ENCODE results near the gene RNF138. TPM values are rescaled to one million over a fixed set of nuclear protein-coding genes. Genes with fewer than 3 reads are reported as not detected.

Gene RNF138
- polyA plus RNA-seq, 1 donor (not counting 4 experiments of a cell fraction or from before 2014, with no cell fraction given) = 18.0 TPM

DNA sequence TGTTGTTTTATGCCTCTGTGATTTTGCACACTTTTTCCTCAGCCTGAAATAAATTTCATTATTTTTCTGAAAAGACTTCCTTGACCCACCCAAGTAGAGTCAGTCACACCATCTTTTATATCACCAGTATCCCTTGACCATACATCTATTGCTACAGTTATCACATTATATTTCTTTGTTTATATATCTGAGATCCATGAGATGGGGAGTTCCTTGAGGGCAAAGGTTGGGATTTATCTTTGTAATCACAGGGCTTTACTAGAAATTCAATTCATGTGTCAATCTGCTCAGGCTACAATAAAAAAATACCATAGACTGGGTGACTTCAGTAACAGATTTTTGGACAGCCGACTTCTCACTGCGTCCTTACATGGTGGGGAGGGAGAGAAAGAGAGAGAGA, 12.8 kb upstream of the RNF138 start:
- H3K4me1 ChIP-seq (ENCODE audit: control insufficient read depth, extremely low read depth, insufficient read depth, low read length) = no peaks in the 10 kb centered on the region
- no peak for TF ChIP-seq EZH2 (IDR thresholded peaks at IDR 0.05; ENCODE audit: low read length)
- TF ChIP-seq, protein P1, sequence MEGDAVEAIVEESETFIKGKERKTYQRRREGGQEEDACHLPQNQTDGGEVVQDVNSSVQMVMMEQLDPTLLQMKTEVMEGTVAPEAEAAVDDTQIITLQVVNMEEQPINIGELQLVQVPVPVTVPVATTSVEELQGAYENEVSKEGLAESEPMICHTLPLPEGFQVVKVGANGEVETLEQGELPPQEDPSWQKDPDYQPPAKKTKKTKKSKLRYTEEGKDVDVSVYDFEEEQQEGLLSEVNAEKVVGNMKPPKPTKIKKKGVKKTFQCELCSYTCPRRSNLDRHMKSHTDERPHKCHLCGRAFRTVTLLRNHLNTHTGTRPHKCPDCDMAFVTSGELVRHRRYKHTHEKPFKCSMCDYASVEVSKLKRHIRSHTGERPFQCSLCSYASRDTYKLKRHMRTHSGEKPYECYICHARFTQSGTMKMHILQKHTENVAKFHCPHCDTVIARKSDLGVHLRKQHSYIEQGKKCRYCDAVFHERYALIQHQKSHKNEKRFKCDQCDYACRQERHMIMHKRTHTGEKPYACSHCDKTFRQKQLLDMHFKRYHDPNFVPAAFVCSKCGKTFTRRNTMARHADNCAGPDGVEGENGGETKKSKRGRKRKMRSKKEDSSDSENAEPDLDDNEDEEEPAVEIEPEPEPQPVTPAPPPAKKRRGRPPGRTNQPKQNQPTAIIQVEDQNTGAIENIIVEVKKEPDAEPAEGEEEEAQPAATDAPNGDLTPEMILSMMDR (optimal IDR thresholded peaks at IDR 0.05 in 1 of 3, IDR thresholded peaks at IDR 0.05 in 1 of 3, conservative IDR thresholded peaks at IDR 0.05 in 1 of 3; ENCODE audit: extremely low read depth in 1 of 3, insufficient read depth in 2 of 3, low read length in 3 of 3) = no peak
- no peaks in the 10 kb centered on the region for H3K27me3 ChIP-seq (ENCODE audit: control insufficient read depth, extremely low read depth, insufficient read depth, low read length)
- H3K9ac ChIP-seq (ENCODE audit: control insufficient read depth, extremely low read depth, insufficient read depth, low read length) = no peak overlapping the region
- H3K27ac ChIP-seq (ENCODE audit: control insufficient read depth, insufficient read depth, low read length) = no peak overlapping the region
- no peaks in the 10 kb centered on the region for H3K79me2 ChIP-seq (ENCODE audit: control insufficient read depth, insufficient read depth, low read length)
- H3K9me1 ChIP-seq (ENCODE audit: control insufficient read depth, extremely low read depth, insufficient read depth, low read length) = no peaks in the 10 kb centered on the region
- no peaks in the 10 kb centered on the region for H4K20me1 ChIP-seq (ENCODE audit: control insufficient read depth, extremely low read depth, insufficient read depth, low read length)
- H3K4me3 ChIP-seq (ENCODE audit: control insufficient read depth in 2 of 3, extremely low read depth in 1 of 3, insufficient read depth in 2 of 3, low read depth in 1 of 3, low read length in 3 of 3) = no peak overlapping the region
- no peaks in the 10 kb centered on the region for H3K36me3 ChIP-seq (ENCODE audit: control insufficient read depth in 2 of 2, extremely low read depth in 1 of 2, insufficient read depth in 2 of 2, low read length in 2 of 2)
- dilution Hi-C loops (cut with MboI; ENCODE audit: extremely low pct_ligation_motif_present, low sequenced_read_pairs) = no loop called here
- no peak overlapping the region for H3K4me2 ChIP-seq (ENCODE audit: control insufficient read depth, extremely low read depth, insufficient read depth, low read depth, low read length)
- H2AFZ ChIP-seq (ENCODE audit: control insufficient read depth, low read length) = no peak overlapping the region
- no peak for DNase-seq (ENCODE audit: low read depth, low spot score)
- no peak for FAIRE-seq
- H3K9me3 ChIP-seq (ENCODE audit: control insufficient read depth, low read depth, low read length) = no peaks in the 10 kb centered on the region

DNA sequence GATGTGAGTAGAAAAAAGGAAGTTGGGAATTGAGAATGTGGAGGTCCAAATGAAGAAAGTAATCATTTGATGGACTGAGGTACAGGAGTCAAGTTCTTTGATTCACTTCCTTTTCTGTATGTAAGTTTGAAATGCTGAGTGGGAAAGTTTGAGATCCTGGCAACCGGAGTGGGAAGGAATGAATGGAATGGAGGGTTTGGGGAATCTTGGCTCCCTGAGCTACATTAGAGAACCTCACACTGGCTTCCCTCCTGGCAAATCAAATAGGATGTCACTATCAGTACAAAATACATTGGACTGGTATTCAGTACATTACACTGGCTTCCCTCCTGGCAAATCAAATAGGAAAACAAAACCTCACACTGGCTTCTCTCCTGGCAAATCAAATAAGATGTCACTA, 9.8 kb upstream of the RNF138 start:
- TF ChIP-seq EZH2 (IDR thresholded peaks at IDR 0.05; ENCODE audit: low read length) = no peak
- TF ChIP-seq, protein P1 (optimal IDR thresholded peaks at IDR 0.05 in 1 of 3, IDR thresholded peaks at IDR 0.05 in 1 of 3, conservative IDR thresholded peaks at IDR 0.05 in 1 of 3; ENCODE audit: extremely low read depth in 1 of 3, insufficient read depth in 2 of 3, low read length in 3 of 3) = no peak
- Histone ChIP-seq H3K4me3 (ENCODE audit: control insufficient read depth in 2 of 3, extremely low read depth in 1 of 3, insufficient read depth in 2 of 3, low read depth in 1 of 3, low read length in 3 of 3) (no peak overlapping the region), H3K36me3 (ENCODE audit: control insufficient read depth in 2 of 2, extremely low read depth in 1 of 2, insufficient read depth in 2 of 2, low read length in 2 of 2) (no peaks in the 10 kb centered on the region), H3K27me3 (ENCODE audit: control insufficient read depth, extremely low read depth, insufficient read depth, low read length) (no peaks in the 10 kb centered on the region), H3K79me2 (ENCODE audit: control insufficient read depth, insufficient read depth, low read length) (no peaks in the 10 kb centered on the region), H2AFZ (ENCODE audit: control insufficient read depth, low read length) (no peak overlapping the region), H3K27ac (ENCODE audit: control insufficient read depth, insufficient read depth, low read length) (no peak overlapping the region), H3K4me2 (ENCODE audit: control insufficient read depth, extremely low read depth, insufficient read depth, low read depth, low read length) (no peak overlapping the region), H4K20me1 (ENCODE audit: control insufficient read depth, extremely low read depth, insufficient read depth, low read length) (no peaks in the 10 kb centered on the region), H3K9me1 (ENCODE audit: control insufficient read depth, extremely low read depth, insufficient read depth, low read length) (no peaks in the 10 kb centered on the region), H3K4me1 (ENCODE audit: control insufficient read depth, extremely low read depth, insufficient read depth, low read length) (peaks cover 19% of the 10 kb centered on the region), H3K9ac (ENCODE audit: control insufficient read depth, extremely low read depth, insufficient read depth, low read length) (no peak overlapping the region), H3K9me3 (ENCODE audit: control insufficient read depth, low read depth, low read length) (no peaks in the 10 kb centered on the region)
- FAIRE-seq (no peak), DNase-seq (ENCODE audit: low read depth, low spot score) (no peak)
- dilution Hi-C loops (cut with MboI; ENCODE audit: extremely low pct_ligation_motif_present, low sequenced_read_pairs) = no loop called here
